ENCODE results near the gene CCDC32. TPM values are rescaled to one million over a fixed set of nuclear protein-coding genes. Genes with fewer than 3 reads are reported as not detected.
"Not testable (repeated sequence)": the region's sequence is repeated elsewhere in the genome, so short reads cannot be mapped to it uniquely, and the experiment has no call there.

The CCDC32 gene
- total RNA-seq, 1 donor from 2014 or later = 16.4 TPM

DNA sequence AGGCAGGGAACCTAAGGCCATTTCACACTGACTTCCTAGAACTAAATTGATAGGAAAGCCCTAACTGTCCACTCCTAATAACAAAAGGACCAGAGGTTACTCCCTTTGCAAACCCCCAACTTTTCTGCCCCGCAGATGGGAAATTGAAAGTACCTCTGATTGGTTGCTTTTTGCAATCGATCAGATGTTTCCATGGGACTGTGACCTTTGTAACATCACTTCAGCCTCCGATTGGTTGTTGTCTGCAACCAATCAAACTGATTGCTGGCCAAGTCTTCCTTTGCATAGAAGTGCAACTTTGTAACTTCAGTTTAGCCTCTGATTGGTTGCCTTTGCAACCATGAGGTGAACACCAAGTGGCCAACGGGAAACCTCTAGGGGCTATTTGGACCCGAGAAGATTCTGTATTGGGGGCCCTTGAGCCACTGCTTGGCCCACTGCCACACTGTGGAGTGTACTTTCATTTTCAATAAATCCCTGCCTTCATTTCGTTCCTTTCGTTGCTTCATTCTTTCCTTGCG is 17.9 kb upstream of the CCDC32 start:
- no peak for DNase-seq (ENCODE audit: low spot score in 2 of 2)
- H3K27ac ChIP-seq = no peak overlapping the region
- TF ChIP-seq, protein P1, sequence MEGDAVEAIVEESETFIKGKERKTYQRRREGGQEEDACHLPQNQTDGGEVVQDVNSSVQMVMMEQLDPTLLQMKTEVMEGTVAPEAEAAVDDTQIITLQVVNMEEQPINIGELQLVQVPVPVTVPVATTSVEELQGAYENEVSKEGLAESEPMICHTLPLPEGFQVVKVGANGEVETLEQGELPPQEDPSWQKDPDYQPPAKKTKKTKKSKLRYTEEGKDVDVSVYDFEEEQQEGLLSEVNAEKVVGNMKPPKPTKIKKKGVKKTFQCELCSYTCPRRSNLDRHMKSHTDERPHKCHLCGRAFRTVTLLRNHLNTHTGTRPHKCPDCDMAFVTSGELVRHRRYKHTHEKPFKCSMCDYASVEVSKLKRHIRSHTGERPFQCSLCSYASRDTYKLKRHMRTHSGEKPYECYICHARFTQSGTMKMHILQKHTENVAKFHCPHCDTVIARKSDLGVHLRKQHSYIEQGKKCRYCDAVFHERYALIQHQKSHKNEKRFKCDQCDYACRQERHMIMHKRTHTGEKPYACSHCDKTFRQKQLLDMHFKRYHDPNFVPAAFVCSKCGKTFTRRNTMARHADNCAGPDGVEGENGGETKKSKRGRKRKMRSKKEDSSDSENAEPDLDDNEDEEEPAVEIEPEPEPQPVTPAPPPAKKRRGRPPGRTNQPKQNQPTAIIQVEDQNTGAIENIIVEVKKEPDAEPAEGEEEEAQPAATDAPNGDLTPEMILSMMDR (IDR thresholded peaks at IDR 0.05) = no peak
- no peaks in the 10 kb centered on the region for H3K36me3 ChIP-seq
- intact Hi-C loops (cut with DNase I) = no loop called here
- H3K4me1 ChIP-seq = no peaks in the 10 kb centered on the region
- peak overlapping the region; percentile 36 to 49 for H3K4me3 ChIP-seq
- H3K9me3 ChIP-seq = no peaks in the 10 kb centered on the region
- no peaks in the 10 kb centered on the region for H3K27me3 ChIP-seq

DNA sequence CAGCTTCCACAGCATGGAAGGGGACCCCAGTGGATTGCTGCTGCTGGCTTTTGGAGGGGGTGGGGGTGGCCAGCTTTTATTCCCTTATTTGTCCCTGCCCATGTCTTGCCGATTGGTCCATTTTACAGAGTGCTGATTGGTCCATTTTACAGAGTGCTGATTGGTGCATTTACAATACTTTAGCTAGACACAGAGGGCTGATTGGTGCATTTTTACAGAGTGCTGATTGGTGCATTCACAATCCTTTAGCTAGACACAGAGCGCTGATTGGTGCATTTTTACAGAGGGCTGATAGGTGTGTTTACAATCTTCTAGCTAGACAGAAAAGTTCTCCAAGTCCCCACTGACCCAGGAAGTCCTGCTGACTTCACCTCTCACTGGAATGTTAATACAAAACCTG is 17.0 kb upstream of the CCDC32 start:
- H3K4me1 ChIP-seq; H3K9me3 ChIP-seq; DNase-seq (ENCODE audit: low spot score in 2 of 2); H3K4me3 ChIP-seq; H3K27me3 ChIP-seq; intact Hi-C loops (cut with DNase I); H3K27ac ChIP-seq; H3K36me3 ChIP-seq: not testable (repeated sequence)

DNA sequence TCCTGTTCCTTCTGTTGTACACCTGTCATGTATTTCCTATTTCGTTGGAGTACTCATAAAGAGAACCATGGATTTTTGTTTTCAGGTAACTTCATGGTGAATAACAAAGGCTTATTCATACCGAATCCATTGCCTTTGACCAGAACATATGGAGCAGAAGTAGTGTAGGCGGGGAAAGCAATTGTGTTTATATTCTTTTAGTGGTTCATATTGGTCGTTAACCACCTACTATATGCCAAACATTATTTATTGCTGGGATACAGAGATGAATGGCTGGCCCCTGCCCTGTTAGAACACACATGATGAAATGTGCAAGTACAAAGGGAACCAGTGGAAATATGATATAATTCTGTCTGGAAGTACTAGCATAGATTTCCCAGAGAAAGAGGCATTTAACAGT is 14.1 kb upstream of the CCDC32 start:
- DNase-seq (ENCODE audit: low spot score in 2 of 2) = no peak
- peaks cover 2 to 4% of the 10 kb centered on the region in 2 donors for H3K36me3 ChIP-seq
- intact Hi-C loops (cut with DNase I) = no loop called here
- TF ChIP-seq, protein P1 (IDR thresholded peaks at IDR 0.05) = no peak
- H3K4me3 ChIP-seq = no peak overlapping the region
- H3K9me3 ChIP-seq = no peaks in the 10 kb centered on the region
- no peaks in the 10 kb centered on the region for H3K27me3 ChIP-seq
- no peak overlapping the region for H3K27ac ChIP-seq
- H3K4me1 ChIP-seq = no peaks in the 10 kb centered on the region

GRCh38 chr15:40576914-40577313 is 12.1 kb upstream of the CCDC32 start:
- intact Hi-C loops (cut with DNase I); H3K27me3 ChIP-seq; H3K27ac ChIP-seq; H3K4me3 ChIP-seq; DNase-seq (ENCODE audit: low spot score in 2 of 2); H3K4me1 ChIP-seq; H3K9me3 ChIP-seq: not testable (repeated sequence)
- peaks cover 10 to 11% of the 10 kb centered on the region in 2 donors for H3K36me3 ChIP-seq

- intact Hi-C loops (cut with DNase I) = no loop called here
- Histone ChIP-seq H3K4me1 (peaks cover 0 to 7% of the 10 kb centered on the region in 2 donors), H3K27ac (no peak overlapping the region), H3K27me3 (no peaks in the 10 kb centered on the region), H3K9me3 (no peaks in the 10 kb centered on the region), H3K4me3 (no peak overlapping the region), H3K36me3 (peaks cover 10 to 16% of the 10 kb centered on the region in 2 donors)
- TF ChIP-seq, protein P1 (IDR thresholded peaks at IDR 0.05) = no peak
- no peak for DNase-seq (ENCODE audit: low spot score in 2 of 2)
These were observed 10.3 kb upstream of the CCDC32 start for GRCh38 chr15:40575113-40575512.

GRCh38 chr15:40569129-40569953 is 4.5 kb upstream of the CCDC32 start, which contains the start of gene RPUSD2:
TSS of gene RPUSD2 (plus strand) at chr15:40569299. CDS start at chr15:40569338, 39 bp downstream.
- TF ChIP-seq, protein P1 (IDR thresholded peaks at IDR 0.05) = no peak
- no peaks in the 10 kb centered on the region for H3K9me3 ChIP-seq
- no peaks in the 10 kb centered on the region for H3K27me3 ChIP-seq
- H3K4me1 ChIP-seq = peaks cover 0 to 19% of the 10 kb centered on the region in 2 donors
- H3K27ac ChIP-seq = peak within 1 kb of the TSS; percentile 56 to 87
- peak; percentile 81 to 97 for DNase-seq (ENCODE audit: low spot score in 2 of 2)
- intact Hi-C loops (cut with DNase I) = loop anchor here (1.0 to 5.0 kb wide), 8 partner anchors 25 to 763 kb away; partner anchors contain the start of genes CCDC9B, CHP1, CHST14 and EXD1
- peaks cover 10 to 16% of the 10 kb centered on the region in 2 donors for H3K36me3 ChIP-seq
- H3K4me3 ChIP-seq = peak within 1 kb of the TSS; percentile 84 to 93
